ENCODE measurements around the gene WFDC1. TPM values are rescaled to one million over a fixed set of nuclear protein-coding genes. Genes with fewer than 3 reads are reported as not detected.

WFDC1 gene
- total and polyA plus RNA-seq, 2 donors: 0.52 to 7.4 TPM

DNA sequence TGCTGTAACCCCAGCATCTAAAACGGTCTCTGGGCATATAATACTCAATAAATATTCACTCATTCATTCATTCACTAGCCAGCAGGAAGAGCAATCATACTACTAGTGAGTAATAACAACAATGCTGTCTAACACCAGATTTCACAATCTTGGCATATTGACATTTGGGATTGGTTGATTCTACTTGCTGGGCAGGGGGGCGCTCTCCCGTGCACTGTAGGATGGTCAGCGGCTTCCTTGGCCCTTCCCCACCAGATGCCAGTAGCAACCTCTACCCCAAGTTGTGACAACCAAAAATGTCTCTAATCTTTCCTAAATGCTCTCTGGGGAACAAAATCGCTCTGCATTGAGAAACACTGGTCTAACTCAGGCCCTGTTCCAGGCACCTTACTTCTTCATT, 20.7 kb downstream of the WFDC1 start:
- H3K27me3 ChIP-seq (ENCODE audit: control insufficient read depth in 2 of 2, insufficient read depth in 1 of 2, low read length in 1 of 2): peaks cover 3 to 25% of the 10 kb centered on the region in 2 donors
- peaks cover 0 to 13% of the 10 kb centered on the region in 2 donors for H3K9me3 ChIP-seq (ENCODE audit: control insufficient read depth in 2 of 2, insufficient read depth in 1 of 2, low read length in 1 of 2)
- no peak overlapping the region for H3K4me3 ChIP-seq (ENCODE audit: low read length in 2 of 2)
- H3K27ac ChIP-seq (ENCODE audit: low read depth in 1 of 2, low read length in 1 of 2): no peak overlapping the region
- WGBS: 91% methylated on average over 5 of the region's 5 CpGs
- H3K36me3 ChIP-seq (ENCODE audit: control insufficient read depth in 2 of 2, insufficient read depth in 2 of 2, low read length in 1 of 2): no peaks in the 10 kb centered on the region
- no peaks in the 10 kb centered on the region for H3K4me1 ChIP-seq (ENCODE audit: control insufficient read depth in 2 of 2, insufficient read depth in 2 of 2, low read length in 2 of 2)
- no peak for DNase-seq (ENCODE audit: low read depth in 6 of 9, low spot score in 9 of 9)

GRCh38 chr16:84318091-84318975, 23.7 kb downstream of the WFDC1 start:
- Histone ChIP-seq H3K36me3 (ENCODE audit: control insufficient read depth in 2 of 2, insufficient read depth in 2 of 2, low read length in 1 of 2) (no peaks in the 10 kb centered on the region), H3K9me3 (ENCODE audit: control insufficient read depth in 2 of 2, insufficient read depth in 1 of 2, low read length in 1 of 2) (peaks cover 0 to 13% of the 10 kb centered on the region in 2 donors), H3K4me1 (ENCODE audit: control insufficient read depth in 2 of 2, insufficient read depth in 2 of 2, low read length in 2 of 2) (no peaks in the 10 kb centered on the region), H3K4me3 (ENCODE audit: low read length in 2 of 2) (no peak overlapping the region), H3K27ac (ENCODE audit: low read depth in 1 of 2, low read length in 1 of 2) (no peak overlapping the region), H3K27me3 (ENCODE audit: control insufficient read depth in 2 of 2, insufficient read depth in 1 of 2, low read length in 1 of 2) (peaks cover 0 to 10% of the 10 kb centered on the region in 2 donors)
- WGBS: 87% methylated on average over 19 of the region's 19 CpGs
- DNase-seq (ENCODE audit: low read depth in 6 of 9, low spot score in 9 of 9): no peak

DNA sequence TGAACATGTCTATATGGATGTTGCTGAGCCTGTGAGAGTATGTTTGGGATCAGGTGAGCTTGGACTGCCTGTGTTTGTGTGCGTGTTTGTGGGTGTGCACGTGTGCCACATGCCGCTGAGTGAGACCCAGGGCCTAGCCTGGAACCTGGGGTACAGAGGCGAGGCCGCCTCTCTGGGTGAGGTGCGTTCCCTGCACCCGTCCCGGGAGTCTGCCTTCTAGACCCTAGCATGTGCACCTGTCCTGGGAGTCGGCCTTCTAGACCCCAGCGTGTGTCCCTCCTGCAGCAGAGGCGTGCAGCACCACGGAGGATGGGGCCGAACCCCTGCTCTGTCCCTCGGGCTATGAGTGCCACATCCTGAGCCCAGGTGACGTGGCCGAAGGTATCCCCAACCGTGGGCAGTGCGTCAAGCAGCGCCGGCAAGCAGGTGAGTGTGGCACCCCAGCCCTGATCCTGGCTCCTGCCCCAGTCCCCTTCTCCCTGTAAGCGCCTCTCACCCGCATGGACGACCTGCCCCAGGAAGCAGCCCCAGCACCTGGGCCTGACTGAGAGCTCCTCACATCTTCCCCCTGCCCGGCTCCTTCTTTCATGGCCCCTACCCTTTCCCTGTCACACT, 24.6 kb downstream of the WFDC1 start:
- Histone ChIP-seq H3K27me3 (ENCODE audit: control insufficient read depth in 2 of 2, insufficient read depth in 1 of 2, low read length in 1 of 2) (peaks cover 0 to 2% of the 10 kb centered on the region in 2 donors), H3K4me1 (ENCODE audit: control insufficient read depth in 2 of 2, insufficient read depth in 2 of 2, low read length in 2 of 2) (no peaks in the 10 kb centered on the region), H3K36me3 (ENCODE audit: control insufficient read depth in 2 of 2, insufficient read depth in 2 of 2, low read length in 1 of 2) (no peaks in the 10 kb centered on the region), H3K27ac (ENCODE audit: low read depth in 1 of 2, low read length in 1 of 2) (no peak overlapping the region), H3K9me3 (ENCODE audit: control insufficient read depth in 2 of 2, insufficient read depth in 1 of 2, low read length in 1 of 2) (peaks cover 0 to 13% of the 10 kb centered on the region in 2 donors), H3K4me3 (ENCODE audit: low read length in 2 of 2) (no peak overlapping the region)
- 96% methylated on average over 24 of the region's 24 CpGs for WGBS
- no peak for DNase-seq (ENCODE audit: low read depth in 6 of 9, low spot score in 9 of 9)

GRCh38 chr16:84320511-84320910, 25.8 kb downstream of the WFDC1 start:
- peaks cover 0 to 13% of the 10 kb centered on the region in 2 donors for H3K9me3 ChIP-seq (ENCODE audit: control insufficient read depth in 2 of 2, insufficient read depth in 1 of 2, low read length in 1 of 2)
- 95% methylated on average over 5 of the region's 5 CpGs for WGBS
- H3K27me3 ChIP-seq (ENCODE audit: control insufficient read depth in 2 of 2, insufficient read depth in 1 of 2, low read length in 1 of 2): no peaks in the 10 kb centered on the region
- no peak for DNase-seq (ENCODE audit: low read depth in 6 of 9, low spot score in 9 of 9)
- H3K36me3 ChIP-seq (ENCODE audit: control insufficient read depth in 2 of 2, insufficient read depth in 2 of 2, low read length in 1 of 2): no peaks in the 10 kb centered on the region
- no peak overlapping the region for H3K27ac ChIP-seq (ENCODE audit: low read depth in 1 of 2, low read length in 1 of 2)
- no peak overlapping the region for H3K4me3 ChIP-seq (ENCODE audit: low read length in 2 of 2)
- no peaks in the 10 kb centered on the region for H3K4me1 ChIP-seq (ENCODE audit: control insufficient read depth in 2 of 2, insufficient read depth in 2 of 2, low read length in 2 of 2)

DNA sequence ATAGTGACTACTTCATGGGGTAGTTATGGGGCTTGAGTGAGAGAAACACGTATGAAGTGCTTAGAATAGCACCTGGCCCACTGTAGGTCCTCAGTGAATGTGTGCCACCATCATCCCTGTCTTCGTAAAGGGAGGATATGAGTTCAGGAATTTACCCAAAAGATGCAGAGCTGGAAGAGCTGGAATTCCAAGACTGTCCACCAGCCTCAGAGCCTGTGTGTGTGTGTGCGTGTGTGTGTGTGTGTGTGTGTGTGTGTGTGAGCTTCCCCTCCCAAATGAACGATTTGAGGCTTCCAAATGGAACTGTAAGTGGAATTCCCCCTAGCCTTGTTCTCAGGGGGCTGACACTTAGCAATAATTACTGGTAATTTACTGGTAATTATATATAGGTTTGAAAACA, 27.3 kb downstream of the WFDC1 start:
- no peaks in the 10 kb centered on the region for H3K36me3 ChIP-seq (ENCODE audit: control insufficient read depth in 2 of 2, insufficient read depth in 2 of 2, low read length in 1 of 2)
- 77% methylated on average over 4 of the region's 4 CpGs for WGBS

GRCh38 chr16:84322749-84323148, 28.1 kb downstream of the WFDC1 start:
- Histone ChIP-seq H3K27ac (ENCODE audit: low read depth in 1 of 2, low read length in 1 of 2) (no peak overlapping the region), H3K4me3 (ENCODE audit: low read length in 2 of 2) (no peak overlapping the region), H3K9me3 (ENCODE audit: control insufficient read depth in 2 of 2, insufficient read depth in 1 of 2, low read length in 1 of 2) (peaks cover 0 to 11% of the 10 kb centered on the region in 2 donors), H3K4me1 (ENCODE audit: control insufficient read depth in 2 of 2, insufficient read depth in 2 of 2, low read length in 2 of 2) (no peaks in the 10 kb centered on the region), H3K36me3 (ENCODE audit: control insufficient read depth in 2 of 2, insufficient read depth in 2 of 2, low read length in 1 of 2) (no peaks in the 10 kb centered on the region), H3K27me3 (ENCODE audit: control insufficient read depth in 2 of 2, insufficient read depth in 1 of 2, low read length in 1 of 2) (no peaks in the 10 kb centered on the region)
- WGBS: 82% methylated on average over 4 of the region's 4 CpGs
- DNase-seq (ENCODE audit: low read depth in 6 of 9, low spot score in 9 of 9): no peak

More for the DNA sequence above, 27.3 kb downstream of the WFDC1 start:
- Histone ChIP-seq H3K9me3 (ENCODE audit: control insufficient read depth in 2 of 2, insufficient read depth in 1 of 2, low read length in 1 of 2) (peaks cover 0 to 13% of the 10 kb centered on the region in 2 donors), H3K4me1 (ENCODE audit: control insufficient read depth in 2 of 2, insufficient read depth in 2 of 2, low read length in 2 of 2) (no peaks in the 10 kb centered on the region), H3K27me3 (ENCODE audit: control insufficient read depth in 2 of 2, insufficient read depth in 1 of 2, low read length in 1 of 2) (no peaks in the 10 kb centered on the region), H3K4me3 (ENCODE audit: low read length in 2 of 2) (no peak overlapping the region), H3K27ac (ENCODE audit: low read depth in 1 of 2, low read length in 1 of 2) (no peak overlapping the region)
- DNase-seq (ENCODE audit: low read depth in 6 of 9, low spot score in 9 of 9): no peak

- 93% methylated on average over 7 of the region's 7 CpGs for WGBS
- no peak for DNase-seq (ENCODE audit: low read depth in 6 of 9, low spot score in 9 of 9)
- Histone ChIP-seq H3K36me3 (ENCODE audit: control insufficient read depth in 2 of 2, insufficient read depth in 2 of 2, low read length in 1 of 2) (no peaks in the 10 kb centered on the region), H3K4me1 (ENCODE audit: control insufficient read depth in 2 of 2, insufficient read depth in 2 of 2, low read length in 2 of 2) (no peaks in the 10 kb centered on the region), H3K4me3 (ENCODE audit: low read length in 2 of 2) (no peak overlapping the region), H3K27ac (ENCODE audit: low read depth in 1 of 2, low read length in 1 of 2) (no peak overlapping the region), H3K9me3 (ENCODE audit: control insufficient read depth in 2 of 2, insufficient read depth in 1 of 2, low read length in 1 of 2) (peaks cover 0 to 3% of the 10 kb centered on the region in 2 donors), H3K27me3 (ENCODE audit: control insufficient read depth in 2 of 2, insufficient read depth in 1 of 2, low read length in 1 of 2) (no peaks in the 10 kb centered on the region)
These were observed 28.9 kb downstream of the WFDC1 start for GRCh38 chr16:84323606-84324005.

DNA sequence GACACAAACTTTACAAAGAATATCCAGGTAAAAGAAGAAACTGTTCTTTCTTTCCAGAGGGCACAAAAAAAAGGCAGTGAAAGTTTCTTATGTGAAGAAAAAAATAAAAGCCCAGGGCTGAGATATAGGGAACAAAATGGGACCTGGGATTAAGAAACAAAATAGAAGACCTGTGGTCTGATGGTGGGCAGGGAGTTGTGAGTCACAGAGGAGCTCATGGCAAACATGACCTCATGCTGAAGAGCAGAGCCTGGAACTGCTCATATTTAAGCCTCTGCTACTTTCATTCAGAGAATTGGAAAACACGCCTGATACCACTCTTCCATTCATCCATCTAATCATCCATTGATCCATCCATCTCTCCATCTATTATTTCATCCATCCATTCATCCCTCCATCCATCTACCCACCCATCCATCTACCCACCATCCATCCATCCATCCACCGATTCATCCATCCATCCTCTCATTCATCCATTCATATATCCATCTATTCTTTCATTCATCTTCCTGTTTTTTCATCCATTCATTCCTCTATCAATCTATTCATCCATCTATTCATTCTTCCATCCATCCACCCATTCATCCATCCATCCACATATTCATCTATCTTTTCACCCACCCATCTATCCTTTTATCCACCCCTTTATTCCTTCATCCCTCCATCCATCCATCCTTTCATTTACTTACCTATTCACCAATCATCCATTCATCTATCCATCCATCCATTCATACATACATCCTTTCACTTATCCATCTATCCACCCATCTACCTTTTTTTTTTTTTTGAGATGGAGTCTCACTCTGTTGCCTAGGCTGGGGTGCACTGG, 30.0 kb downstream of the WFDC1 start:
- no peak for DNase-seq (ENCODE audit: low read depth in 6 of 9, low spot score in 9 of 9)
- 48% methylated on average over 2 of the region's 2 CpGs for WGBS
- Histone ChIP-seq H3K9me3 (ENCODE audit: control insufficient read depth in 2 of 2, insufficient read depth in 1 of 2, low read length in 1 of 2) (no peaks in the 10 kb centered on the region), H3K4me3 (ENCODE audit: low read length in 2 of 2) (no peak overlapping the region), H3K27ac (ENCODE audit: low read depth in 1 of 2, low read length in 1 of 2) (no peak overlapping the region), H3K27me3 (ENCODE audit: control insufficient read depth in 2 of 2, insufficient read depth in 1 of 2, low read length in 1 of 2) (no peaks in the 10 kb centered on the region), H3K36me3 (ENCODE audit: control insufficient read depth in 2 of 2, insufficient read depth in 2 of 2, low read length in 1 of 2) (no peaks in the 10 kb centered on the region), H3K4me1 (ENCODE audit: control insufficient read depth in 2 of 2, insufficient read depth in 2 of 2, low read length in 2 of 2) (no peaks in the 10 kb centered on the region)

GRCh38 chr16:84326545-84326944, 31.9 kb downstream of the WFDC1 start:
- Histone ChIP-seq H3K4me1 (ENCODE audit: control insufficient read depth in 2 of 2, insufficient read depth in 2 of 2, low read length in 2 of 2) (no peaks in the 10 kb centered on the region), H3K27ac (ENCODE audit: low read depth in 1 of 2, low read length in 1 of 2) (no peak overlapping the region), H3K4me3 (ENCODE audit: low read length in 2 of 2) (no peak overlapping the region), H3K36me3 (ENCODE audit: control insufficient read depth in 2 of 2, insufficient read depth in 2 of 2, low read length in 1 of 2) (no peaks in the 10 kb centered on the region), H3K9me3 (ENCODE audit: control insufficient read depth in 2 of 2, insufficient read depth in 1 of 2, low read length in 1 of 2) (no peaks in the 10 kb centered on the region), H3K27me3 (ENCODE audit: control insufficient read depth in 2 of 2, insufficient read depth in 1 of 2, low read length in 1 of 2) (no peaks in the 10 kb centered on the region)
- no peak for DNase-seq (ENCODE audit: low read depth in 6 of 9, low spot score in 9 of 9)
- 91% methylated on average over 2 of the region's 2 CpGs for WGBS
